Immature natural killer cell (primary cell): ENCODE results near the gene LMF1. TPM values are rescaled to one million over a fixed set of nuclear protein-coding genes. Genes with fewer than 3 reads are reported as not detected.

Experiments used
- DNase-seq, 3 donors: peaks; one replicate each; pipeline ENCODE4 v3.0.0; 2022; ENCODE audit warnings: mixed read lengths in 1 of 3
- H3K27ac Mint-ChIP-seq, 6 donors: one replicate each; pipeline ENCODE4 v1.8.0; 2020; ENCODE audit warnings: mixed read lengths in 6 of 6, mild to moderate bottlenecking in 5 of 6, inconsistent platforms in 4 of 6, moderate library complexity in 3 of 6
- H3K27me3 Mint-ChIP-seq, 3 donors: one replicate each; pipeline ENCODE4 v1.8.0; 2020 to 2021; ENCODE audit warnings: low read depth in 3 of 3, mild to moderate bottlenecking in 3 of 3, mixed read lengths in 3 of 3, moderate library complexity in 3 of 3, inconsistent platforms in 1 of 3
- H3K36me3 Mint-ChIP-seq, 3 donors: one replicate each; pipeline ENCODE4 v1.8.0; 2020; ENCODE audit warnings: mixed read lengths in 3 of 3, inconsistent platforms in 2 of 3, mild to moderate bottlenecking in 2 of 3
- H3K4me1 Mint-ChIP-seq, 2 donors: one replicate each; pipeline ENCODE4 v1.8.0; 2020; ENCODE audit warnings: inconsistent platforms in 2 of 2, mild to moderate bottlenecking in 2 of 2, mixed read lengths in 2 of 2, moderate library complexity in 1 of 2
- H3K4me3 Mint-ChIP-seq, 5 donors: one replicate each; pipeline ENCODE4 v1.8.0; 2020; ENCODE audit warnings: mild to moderate bottlenecking in 5 of 5, mixed read lengths in 5 of 5, inconsistent platforms in 3 of 5, moderate library complexity in 3 of 5
- H3K9me3 Mint-ChIP-seq, 6 donors: one replicate each; pipeline ENCODE4 v1.8.0; 2020; ENCODE audit warnings: mild to moderate bottlenecking in 6 of 6, mixed read lengths in 6 of 6, inconsistent platforms in 4 of 6, moderate library complexity in 3 of 6
- polyA plus RNA-seq, 3 donors: library from polyadenylated mRNA; unstranded; fragments of 300-500 nt; fragmentation: Illumina TruSeq; gene quantifications; one replicate each; pipeline ENCODE4 v1.2.3, GENCODE V29; 2021

The LMF1 gene
- polyA plus RNA-seq, 3 donors from 2014 or later: 12.2 to 15.5 (median 12.6) TPM

DNA sequence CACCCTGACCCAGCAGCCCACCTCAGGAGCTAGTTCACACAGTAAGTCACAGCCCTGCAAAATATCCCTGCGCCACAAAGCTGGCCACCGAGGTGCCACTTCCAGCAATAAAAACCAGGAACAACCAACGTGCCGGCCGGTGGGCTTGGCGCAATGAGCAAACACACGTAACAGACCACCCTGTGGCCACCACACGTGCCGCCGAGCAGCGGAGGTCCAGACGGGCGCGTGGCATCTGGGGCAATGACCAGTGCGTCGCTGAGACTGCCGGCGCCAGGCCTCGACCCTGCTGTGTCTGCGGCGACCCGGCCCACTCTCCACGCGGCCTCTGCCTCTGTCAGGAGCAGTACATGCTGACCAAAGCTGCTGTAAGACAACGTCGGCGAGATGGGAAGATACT, 31.5 kb downstream of the LMF1 start:
- peaks cover 29 to 45% (median 41%) of the 10 kb centered on the region in 3 donors for H3K36me3 Mint-ChIP-seq
- no peak for DNase-seq
- peaks cover 17 to 29% (median 22%) of the 10 kb centered on the region in 6 donors for H3K9me3 Mint-ChIP-seq
- no peaks in the 10 kb centered on the region for H3K4me1 Mint-ChIP-seq
- no peak overlapping the region for H3K27ac Mint-ChIP-seq
- H3K27me3 Mint-ChIP-seq: peaks cover 0 to 2% (median 0%) of the 10 kb centered on the region in 3 donors
- H3K4me3 Mint-ChIP-seq: no peak overlapping the region

DNA sequence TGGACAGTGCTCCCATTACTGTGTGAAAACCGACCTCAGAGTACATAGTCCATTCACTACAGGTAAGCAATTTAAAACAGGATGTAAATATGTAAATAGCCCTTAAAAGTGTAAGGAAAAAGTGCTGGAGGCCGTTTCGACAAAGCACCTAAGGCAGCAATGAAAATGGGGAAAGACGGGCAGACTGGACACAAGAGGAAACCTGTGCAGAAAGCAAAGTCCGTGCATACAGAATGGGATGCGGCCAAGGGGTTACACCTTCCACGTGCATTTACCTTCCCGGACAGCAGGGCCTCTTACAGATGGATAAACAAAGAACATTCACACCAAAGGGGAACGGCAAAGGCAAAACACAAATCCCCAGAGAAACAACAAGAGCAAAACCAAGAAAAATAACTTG, 32.0 kb downstream of the LMF1 start:
- no peak for DNase-seq
- Mint-ChIP-seq H3K27me3 (peaks cover 0 to 2% (median 0%) of the 10 kb centered on the region in 3 donors), H3K36me3 (peaks cover 23 to 40% (median 40%) of the 10 kb centered on the region in 3 donors), H3K9me3 (peaks cover 14 to 24% (median 19%) of the 10 kb centered on the region in 6 donors), H3K4me1 (no peaks in the 10 kb centered on the region), H3K27ac (no peak overlapping the region), H3K4me3 (no peak overlapping the region)

DNA sequence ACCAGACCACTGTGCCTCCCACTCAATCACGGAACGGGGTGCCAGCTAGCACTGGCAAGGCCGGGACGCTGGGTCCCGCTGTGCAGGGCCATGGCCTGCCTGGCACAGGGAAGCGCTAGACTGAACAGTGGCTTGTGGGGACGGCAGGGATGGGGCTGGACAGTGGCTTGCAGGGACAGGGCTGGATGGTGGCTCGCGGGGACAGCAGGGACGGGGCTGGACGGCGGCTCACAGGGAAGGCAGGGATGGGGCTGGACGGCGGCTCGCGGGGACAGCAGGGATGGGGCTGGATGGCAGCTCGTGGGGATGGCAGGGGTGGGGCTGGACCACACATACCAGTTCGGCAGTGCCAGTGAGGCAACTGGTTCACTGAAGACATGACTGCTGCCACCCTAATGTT, 32.6 kb downstream of the LMF1 start:
- no peak overlapping the region for H3K27ac Mint-ChIP-seq
- peaks cover 12 to 21% (median 16%) of the 10 kb centered on the region in 6 donors for H3K9me3 Mint-ChIP-seq
- peaks cover 20 to 41% (median 36%) of the 10 kb centered on the region in 3 donors for H3K36me3 Mint-ChIP-seq
- DNase-seq: no peak
- H3K4me1 Mint-ChIP-seq: no peaks in the 10 kb centered on the region
- peaks cover 0 to 2% (median 0%) of the 10 kb centered on the region in 3 donors for H3K27me3 Mint-ChIP-seq
- no peak overlapping the region for H3K4me3 Mint-ChIP-seq

DNA sequence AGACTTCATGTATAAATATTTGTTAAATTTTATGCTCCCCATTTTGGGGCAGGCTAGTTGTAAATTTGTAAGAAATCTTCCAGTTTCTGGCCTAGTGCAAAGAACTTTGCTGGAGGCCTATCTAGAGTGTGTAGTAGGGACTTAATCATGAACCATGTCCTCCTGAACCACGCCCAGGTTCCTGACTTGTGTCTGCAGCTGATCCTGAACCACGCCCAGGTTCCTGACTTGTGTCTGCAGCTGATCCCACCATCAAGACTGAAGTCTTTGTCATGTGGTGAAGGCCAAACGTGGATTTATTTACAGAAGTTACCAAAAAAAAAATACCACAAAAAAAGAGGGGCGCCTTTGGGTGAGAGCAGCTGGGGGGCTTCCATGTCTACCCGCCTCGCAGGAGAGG, 33.1 kb downstream of the LMF1 start:
- DNase-seq: no peak
- Mint-ChIP-seq H3K27ac (no peak overlapping the region), H3K4me3 (no peak overlapping the region), H3K9me3 (peaks cover 9 to 19% (median 14%) of the 10 kb centered on the region in 6 donors), H3K36me3 (peaks cover 20 to 40% (median 37%) of the 10 kb centered on the region in 3 donors), H3K4me1 (no peaks in the 10 kb centered on the region), H3K27me3 (peaks cover 0 to 2% (median 0%) of the 10 kb centered on the region in 3 donors)

DNA sequence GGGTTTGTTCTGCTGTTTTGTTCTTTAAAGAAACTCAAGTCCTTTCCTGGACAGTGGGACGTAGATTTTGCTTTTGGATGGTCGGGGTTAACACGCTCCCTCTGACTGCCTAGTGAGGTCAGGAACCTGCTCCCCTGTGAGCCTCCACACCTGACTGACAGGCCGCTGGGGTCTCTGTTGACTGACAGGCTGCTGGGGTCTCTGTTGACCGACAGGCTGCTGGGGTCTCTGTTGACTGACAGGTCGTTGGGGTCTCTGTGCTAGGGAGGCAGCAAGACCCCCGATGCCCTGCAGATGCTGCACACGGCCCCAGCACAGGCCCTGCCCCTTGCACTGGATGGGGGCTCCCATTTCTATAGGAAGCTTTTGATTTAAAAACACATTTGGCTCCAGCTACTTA, 33.5 kb downstream of the LMF1 start:
- Mint-ChIP-seq H3K4me1 (no peaks in the 10 kb centered on the region), H3K4me3 (no peak overlapping the region), H3K36me3 (peaks cover 15 to 37% (median 34%) of the 10 kb centered on the region in 3 donors), H3K27me3 (peaks cover 0 to 2% (median 0%) of the 10 kb centered on the region in 3 donors), H3K27ac (no peak overlapping the region), H3K9me3 (peaks cover 6 to 15% (median 10%) of the 10 kb centered on the region in 6 donors)
- DNase-seq: no peak

DNA sequence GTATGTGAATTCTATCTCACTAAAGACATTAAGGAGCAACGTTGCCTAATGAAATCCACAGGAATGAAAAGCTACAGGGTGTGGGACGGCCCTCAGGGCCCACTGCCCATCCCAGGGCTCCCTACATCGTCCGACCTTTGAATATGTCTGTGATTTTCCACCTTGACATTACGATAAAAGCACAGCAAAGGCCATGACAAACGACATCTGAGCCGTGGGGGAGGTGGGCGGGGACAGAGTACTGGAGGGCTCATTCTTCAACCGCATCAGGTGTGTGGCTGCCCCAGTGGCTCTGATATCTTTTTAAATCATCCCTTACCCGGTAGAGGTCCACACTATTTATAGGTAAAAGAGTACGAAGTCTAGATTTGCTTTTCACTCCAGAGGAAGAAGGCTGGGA, 35.1 kb downstream of the LMF1 start:
- Mint-ChIP-seq H3K27ac (no peak overlapping the region), H3K9me3 (peaks cover 0 to 2% (median 0%) of the 10 kb centered on the region in 6 donors), H3K4me1 (no peaks in the 10 kb centered on the region), H3K27me3 (no peaks in the 10 kb centered on the region), H3K4me3 (no peak overlapping the region), H3K36me3 (peaks cover 5 to 21% (median 18%) of the 10 kb centered on the region in 3 donors)
- no peak for DNase-seq

DNA sequence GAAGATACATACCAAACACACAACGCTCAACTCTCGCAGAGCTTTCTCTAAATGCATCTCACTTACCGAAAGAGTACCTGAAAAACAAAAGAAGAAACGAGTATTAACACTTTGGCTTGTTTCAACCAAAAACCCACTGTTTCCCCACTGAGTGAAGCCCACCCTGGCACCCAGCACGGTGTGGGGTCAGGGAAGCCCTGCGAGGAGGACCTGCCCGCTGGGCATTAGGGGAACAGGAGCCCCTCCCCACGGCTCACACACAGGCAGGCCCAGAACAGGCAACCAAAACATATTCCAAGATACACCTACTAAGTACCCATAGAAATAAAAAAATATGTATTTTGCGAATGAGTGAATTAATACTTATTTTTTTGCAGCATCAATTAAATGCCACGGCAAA, 36.6 kb downstream of the LMF1 start:
- Mint-ChIP-seq H3K27me3 (no peaks in the 10 kb centered on the region), H3K27ac (no peak overlapping the region), H3K4me3 (no peak overlapping the region), H3K36me3 (peaks cover 5 to 16% (median 10%) of the 10 kb centered on the region in 3 donors), H3K4me1 (no peaks in the 10 kb centered on the region), H3K9me3 (peaks cover 0 to 2% (median 0%) of the 10 kb centered on the region in 6 donors)
- no peak for DNase-seq

DNA sequence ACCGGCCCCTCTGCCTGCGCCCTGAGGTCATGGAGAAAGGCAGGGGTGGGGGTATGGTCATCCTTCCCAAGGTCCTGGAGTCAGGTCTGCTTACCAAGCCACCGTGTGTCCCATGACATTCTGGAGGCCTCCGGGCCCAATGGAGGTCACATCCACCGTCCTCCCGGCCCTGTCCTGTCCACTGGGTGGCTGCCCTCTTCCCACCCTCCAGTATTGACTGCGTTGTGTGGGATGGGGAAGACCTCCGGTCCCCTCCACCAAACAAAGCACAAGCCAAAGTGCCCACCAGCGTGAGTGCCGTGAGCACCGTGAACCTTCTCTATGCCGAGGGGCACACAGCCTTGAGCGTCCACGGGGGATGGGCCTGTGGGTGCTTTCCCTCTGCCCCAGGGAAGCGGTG, 37.2 kb downstream of the LMF1 start:
- H3K27me3 Mint-ChIP-seq: no peaks in the 10 kb centered on the region
- no peaks in the 10 kb centered on the region for H3K4me1 Mint-ChIP-seq
- H3K36me3 Mint-ChIP-seq: peaks cover under 1 to 11% (median 5%) of the 10 kb centered on the region in 3 donors
- H3K9me3 Mint-ChIP-seq: no peaks in the 10 kb centered on the region
- H3K27ac Mint-ChIP-seq: no peak overlapping the region
- H3K4me3 Mint-ChIP-seq: no peak overlapping the region
- no peak for DNase-seq

DNA sequence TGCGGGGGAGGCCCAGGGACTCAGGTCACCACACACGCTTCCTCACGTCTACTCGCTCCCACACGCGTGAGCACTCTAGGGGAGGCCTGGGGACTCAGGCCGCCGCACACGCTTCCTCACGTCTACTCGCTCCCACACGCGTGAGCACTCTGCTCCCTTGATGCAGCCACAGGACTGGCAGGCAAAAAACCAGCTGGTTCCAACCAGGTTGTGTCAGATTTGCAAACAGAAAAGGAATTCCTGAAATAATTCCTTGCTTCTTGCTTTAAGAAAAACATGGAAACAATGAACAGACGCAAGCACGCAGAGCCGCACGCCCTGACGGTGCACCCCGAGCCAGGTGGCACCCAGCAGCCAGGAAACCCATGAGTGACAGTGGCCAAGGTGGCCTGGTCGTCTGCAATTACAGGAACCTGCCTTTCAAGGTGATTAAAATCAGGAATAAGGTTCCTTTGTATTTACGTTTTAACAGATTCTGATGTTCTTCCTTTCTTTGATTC, 37.9 kb downstream of the LMF1 start:
- DNase-seq: no peak
- H3K9me3 Mint-ChIP-seq: no peaks in the 10 kb centered on the region

DNA sequence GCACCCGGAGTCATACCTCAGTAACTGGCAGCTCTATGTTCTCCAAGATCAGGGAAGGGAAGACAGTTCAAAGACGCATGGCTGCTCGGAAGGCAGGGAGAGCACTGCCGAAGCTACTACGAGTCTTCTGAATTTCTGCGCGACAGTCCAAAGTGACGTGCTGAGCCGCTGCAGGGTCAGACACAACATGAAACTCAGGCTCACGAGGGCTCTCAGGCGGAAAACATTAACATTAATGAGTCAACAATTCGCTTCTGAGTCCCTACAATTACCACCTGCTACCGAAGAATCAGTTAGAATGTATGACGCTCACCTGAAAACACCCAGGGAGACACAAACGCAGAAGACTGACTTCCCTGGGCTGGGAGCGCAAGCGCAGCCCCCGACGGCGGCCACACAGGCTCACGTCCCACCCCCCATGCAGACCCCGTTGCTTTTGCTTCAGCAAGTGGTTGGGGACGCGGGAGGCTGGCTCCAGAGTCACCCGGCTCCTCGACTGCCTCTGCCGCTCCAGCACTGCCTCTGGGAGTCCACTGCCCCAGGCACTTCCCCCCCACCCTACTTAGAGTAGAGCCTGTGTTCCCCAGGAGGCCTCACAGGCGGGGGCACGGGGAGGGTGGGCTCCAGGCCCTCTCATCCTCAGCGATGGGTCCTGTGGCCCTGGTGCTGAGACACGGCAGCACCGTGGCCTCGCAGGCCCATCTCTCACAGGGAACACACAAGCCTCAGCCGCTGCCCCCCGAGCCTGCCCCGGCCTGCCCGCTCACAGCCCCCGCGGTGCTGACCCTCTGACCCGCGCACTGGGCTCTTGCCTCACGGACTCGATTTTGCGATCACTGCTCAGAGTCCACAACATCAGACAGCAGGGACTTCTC, 38.9 kb downstream of the LMF1 start:
- no peak overlapping the region for H3K4me3 Mint-ChIP-seq
- DNase-seq: no peak

More for the DNA sequence above, 37.9 kb downstream of the LMF1 start:
- Mint-ChIP-seq H3K4me1 (no peaks in the 10 kb centered on the region), H3K36me3 (peaks cover 0 to 10% (median 4%) of the 10 kb centered on the region in 3 donors), H3K27me3 (no peaks in the 10 kb centered on the region), H3K27ac (peak overlapping the region in 1 of 6 donors; percentile 14), H3K4me3 (no peak overlapping the region)

DNA sequence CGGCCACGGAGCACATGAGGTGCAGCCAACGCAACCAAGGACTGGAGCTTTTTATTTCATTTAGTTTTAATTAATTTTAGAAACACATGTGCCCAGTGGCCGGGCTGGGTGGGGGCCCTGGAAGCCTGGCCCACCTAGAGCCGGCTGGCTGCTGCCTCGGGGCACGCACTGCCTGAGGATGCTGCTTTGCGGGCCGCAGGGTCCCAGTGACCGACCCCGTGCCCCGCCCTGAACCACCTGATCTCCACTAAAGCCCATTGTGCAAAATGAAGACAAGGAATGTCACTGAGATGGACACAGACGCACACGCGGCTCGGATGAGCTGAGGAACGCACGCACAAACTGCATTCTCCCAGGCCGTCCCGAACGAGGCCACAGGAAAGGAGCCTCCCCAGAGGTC, 39.6 kb downstream of the LMF1 start:
- no peak overlapping the region for H3K4me3 Mint-ChIP-seq
- peaks cover 0 to 2% of the 10 kb centered on the region in 2 donors for H3K4me1 Mint-ChIP-seq
- peaks cover 0 to 1% (median 0%) of the 10 kb centered on the region in 6 donors for H3K9me3 Mint-ChIP-seq
- peaks cover 2 to 12% (median 7%) of the 10 kb centered on the region in 3 donors for H3K36me3 Mint-ChIP-seq
- no peaks in the 10 kb centered on the region for H3K27me3 Mint-ChIP-seq
- no peak overlapping the region for H3K27ac Mint-ChIP-seq
- no peak for DNase-seq

More for the DNA sequence above, 38.9 kb downstream of the LMF1 start:
- H3K9me3 Mint-ChIP-seq: peaks cover 0 to 1% (median 0%) of the 10 kb centered on the region in 6 donors
- H3K36me3 Mint-ChIP-seq: peaks cover 0 to 10% (median 4%) of the 10 kb centered on the region in 3 donors
- H3K4me1 Mint-ChIP-seq: no peaks in the 10 kb centered on the region
- H3K27ac Mint-ChIP-seq: no peak overlapping the region
- H3K27me3 Mint-ChIP-seq: no peaks in the 10 kb centered on the region

DNA sequence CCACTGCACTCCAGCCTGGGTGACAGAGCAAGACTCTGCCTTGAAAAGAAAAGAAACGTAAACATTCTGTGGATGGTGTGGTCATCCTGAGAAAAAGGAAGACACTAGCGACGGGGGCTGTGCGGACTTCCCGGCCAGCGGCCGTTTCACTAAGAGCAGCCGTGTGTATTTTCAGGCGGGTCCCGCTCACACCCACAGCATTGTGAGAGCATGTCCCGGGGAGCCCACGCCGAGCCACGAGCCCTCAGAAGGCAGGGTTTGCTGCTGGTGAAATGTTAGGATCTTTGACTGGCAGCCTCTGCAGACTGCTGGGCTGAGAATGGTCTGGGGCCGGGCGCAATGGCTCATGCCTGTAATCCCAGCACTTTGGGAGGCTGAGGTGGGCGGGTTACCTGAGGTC, 40.3 kb downstream of the LMF1 start:
- H3K36me3 Mint-ChIP-seq: peaks cover 3 to 17% (median 8%) of the 10 kb centered on the region in 3 donors
- no peak overlapping the region for H3K4me3 Mint-ChIP-seq
- H3K27me3 Mint-ChIP-seq: no peaks in the 10 kb centered on the region
- H3K9me3 Mint-ChIP-seq: peaks cover 0 to 1% (median 0%) of the 10 kb centered on the region in 6 donors
- peaks cover 0 to 2% of the 10 kb centered on the region in 2 donors for H3K4me1 Mint-ChIP-seq
- H3K27ac Mint-ChIP-seq: no peak overlapping the region
- DNase-seq: no peak

DNA sequence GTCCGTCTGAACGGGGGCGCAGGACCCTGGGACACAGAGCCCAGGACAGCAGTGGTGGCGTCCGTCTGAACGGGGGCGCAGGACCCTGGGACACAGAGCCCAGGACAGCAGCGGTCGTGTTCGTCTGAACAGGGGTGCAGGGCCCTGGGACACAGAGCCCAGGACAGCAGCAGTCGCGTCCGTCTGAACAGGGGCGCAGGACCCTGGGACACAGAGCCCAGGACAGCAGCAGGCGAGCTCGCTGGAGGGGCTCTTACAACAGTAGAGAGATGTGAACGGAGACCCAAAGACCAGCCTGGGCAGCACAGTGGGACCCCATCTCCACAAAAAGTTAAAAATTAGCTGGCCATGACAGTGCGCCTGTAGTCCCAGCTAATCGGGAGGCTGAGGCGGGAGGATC, 40.7 kb downstream of the LMF1 start:
- Mint-ChIP-seq H3K36me3 (peaks cover 3 to 17% (median 8%) of the 10 kb centered on the region in 3 donors), H3K4me3 (no peak overlapping the region), H3K4me1 (peaks cover 0 to 2% of the 10 kb centered on the region in 2 donors), H3K27me3 (no peaks in the 10 kb centered on the region), H3K27ac (no peak overlapping the region), H3K9me3 (peaks cover 0 to 1% (median 0%) of the 10 kb centered on the region in 6 donors)
- DNase-seq: no peak
